Occipital lobe (tissue), 2 donors: ENCODE results near the gene LARP7. TPM values are rescaled to one million over a fixed set of nuclear protein-coding genes. Genes with fewer than 3 reads are reported as not detected.
"Not testable (repeated sequence)": the region's sequence is repeated elsewhere in the genome, so short reads cannot be mapped to it uniquely, and the experiment has no call there.

Experiments used
- DNase-seq: peaks from one replicate; lab custom pipeline; 2025; lab: John Stamatoyannopoulos, UW
- total RNA-seq: library from RNA; depleted of rRNA; stranded (reverse); fragments of >200 nt; gene quantifications from one replicate; pipeline ENCODE4 v1.2.3, GENCODE V29; 2014

The LARP7 gene
- total RNA-seq, 1 donor from 2014 or later: 26.0 TPM

DNA sequence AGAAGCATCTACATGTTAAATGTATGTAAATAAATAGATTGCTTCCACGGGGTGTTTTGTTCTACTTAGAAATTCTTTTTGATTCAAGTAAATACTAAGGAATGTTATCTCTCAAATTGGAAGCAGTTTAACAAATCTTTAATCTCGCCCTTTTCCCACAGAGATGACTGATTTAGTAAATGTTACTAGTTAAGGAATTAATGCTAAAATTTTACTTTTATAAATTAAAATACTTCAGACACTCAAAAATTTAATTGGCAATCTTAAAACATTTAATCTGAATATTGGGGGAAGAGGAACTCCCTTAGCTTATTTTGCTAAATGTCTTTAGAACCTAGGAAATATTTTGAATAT, 12.1 kb downstream of the LARP7 start:
- no peak for DNase-seq

GRCh38 chr4:112650332-112650731, 13.4 kb downstream of the LARP7 start:
- DNase-seq: no peak

- DNase-seq: no peak
Measured at GRCh38 chr4:112651641-112652040, 14.7 kb downstream of the LARP7 start.

DNA sequence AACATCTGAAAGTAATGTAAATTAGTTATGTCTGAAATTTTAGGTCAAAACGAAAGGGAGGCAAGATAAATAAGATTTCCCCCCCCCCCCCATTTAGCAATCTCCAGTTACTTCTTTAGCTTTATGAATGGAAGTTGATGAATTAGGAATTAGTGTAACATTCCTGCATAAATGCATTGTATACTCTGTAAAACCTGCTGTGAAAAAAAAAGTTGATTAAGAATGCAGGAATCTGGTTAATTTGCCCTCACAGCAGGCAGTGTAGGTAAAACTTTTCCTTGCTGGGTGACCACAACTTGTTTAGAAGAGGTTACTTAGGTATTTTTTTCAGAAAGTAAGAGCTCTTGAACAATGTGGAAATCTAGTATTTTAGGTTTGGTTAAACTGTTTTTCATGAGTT, 15.3 kb downstream of the LARP7 start:
- DNase-seq: no peak

- no peak for DNase-seq
Measured at GRCh38 chr4:112655270-112655669, 18.3 kb downstream of the LARP7 start.

GRCh38 chr4:112656115-112656514, 19.2 kb downstream of the LARP7 start:
- not testable (repeated sequence) for DNase-seq

DNA sequence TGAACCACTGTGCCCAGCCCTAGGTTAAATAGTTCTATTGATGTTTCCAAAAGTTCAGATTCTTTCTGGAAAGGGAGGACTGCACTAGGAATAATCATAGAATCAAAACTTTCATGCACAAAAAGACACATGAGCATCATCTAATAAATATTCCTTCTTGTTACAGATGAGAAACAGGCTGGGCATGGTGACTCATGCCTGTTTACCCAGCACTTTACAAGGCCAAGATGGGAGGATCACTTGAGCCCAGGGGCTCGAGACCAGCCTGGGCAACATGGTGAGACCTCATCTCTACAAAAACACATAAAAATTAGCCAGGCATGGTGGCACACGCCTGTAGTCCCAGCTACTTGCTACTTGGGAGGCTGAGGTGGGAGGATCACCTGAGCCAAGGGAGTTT, 27.7 kb downstream of the LARP7 start:
- no peak for DNase-seq

GRCh38 chr4:112668131-112668530, 31.2 kb downstream of the LARP7 start:
- DNase-seq: no peak

GRCh38 chr4:112673076-112673475, 36.1 kb downstream of the LARP7 start:
- DNase-seq: no peak

DNA sequence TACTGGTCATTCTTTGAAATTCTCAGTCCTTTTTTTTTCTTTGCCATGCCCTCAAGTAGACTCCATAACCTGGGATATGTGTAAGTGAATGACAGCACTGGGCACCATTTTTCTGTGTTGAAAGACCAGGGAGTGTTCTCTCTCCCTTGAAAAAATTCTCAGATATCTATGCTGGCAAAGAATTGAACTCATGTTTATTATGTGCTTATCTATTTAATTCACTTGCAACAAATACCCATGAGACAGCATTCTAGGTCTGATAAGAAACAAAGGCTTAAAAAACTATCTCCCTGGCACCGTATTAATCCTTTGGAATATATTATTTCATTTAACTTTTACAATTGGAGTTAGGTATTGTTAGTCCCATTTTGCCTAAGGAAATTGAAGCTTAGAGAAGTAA, 36.7 kb downstream of the LARP7 start:
- no peak for DNase-seq

- no peak for DNase-seq
Measured at GRCh38 chr4:112674376-112674775, 37.4 kb downstream of the LARP7 start.

- DNase-seq: no peak
Measured at GRCh38 chr4:112677519-112678091, 40.7 kb downstream of the LARP7 start.

DNA sequence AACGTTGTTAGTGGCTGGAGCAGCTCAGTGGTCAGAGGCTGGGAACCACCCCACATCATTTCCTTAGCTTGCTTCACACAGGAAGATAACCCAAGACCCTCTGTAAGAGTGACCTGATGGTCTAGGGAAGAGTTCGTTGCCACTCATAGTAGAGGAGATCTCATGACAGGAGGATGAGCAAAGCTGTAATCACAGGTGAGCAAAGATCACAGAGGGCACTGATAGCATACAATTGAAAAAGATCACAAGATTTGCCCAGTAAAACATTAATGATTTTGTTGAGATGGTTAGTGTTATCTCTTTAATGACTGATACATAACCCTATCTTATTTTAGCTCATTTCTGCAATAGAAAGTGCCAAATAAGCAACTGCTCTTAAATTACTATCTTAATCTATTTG, 44.1 kb downstream of the LARP7 start:
- no peak for DNase-seq

DNA sequence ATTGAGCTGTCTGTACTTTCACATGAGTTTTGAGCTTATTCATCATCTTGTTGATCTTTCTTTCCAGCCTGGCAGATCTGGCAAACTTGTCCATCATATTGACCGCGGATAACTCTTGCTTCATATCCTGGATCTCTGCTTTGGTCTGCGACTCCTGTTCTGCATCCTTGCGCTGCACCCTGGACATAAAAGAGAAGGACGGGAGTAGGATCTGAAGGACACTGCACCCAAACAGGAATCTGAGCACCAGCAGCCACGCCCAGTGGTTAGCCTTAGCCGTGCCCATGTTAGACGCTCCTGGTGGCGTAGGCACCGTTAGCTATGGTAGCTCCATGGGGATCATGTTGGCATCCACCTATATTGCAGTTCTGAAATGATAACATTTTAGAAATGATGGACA, 56.6 kb downstream of the LARP7 start:
- DNase-seq: no peak

GRCh38 chr4:112700679-112701078, 63.7 kb downstream of the LARP7 start:
- no peak for DNase-seq

DNA sequence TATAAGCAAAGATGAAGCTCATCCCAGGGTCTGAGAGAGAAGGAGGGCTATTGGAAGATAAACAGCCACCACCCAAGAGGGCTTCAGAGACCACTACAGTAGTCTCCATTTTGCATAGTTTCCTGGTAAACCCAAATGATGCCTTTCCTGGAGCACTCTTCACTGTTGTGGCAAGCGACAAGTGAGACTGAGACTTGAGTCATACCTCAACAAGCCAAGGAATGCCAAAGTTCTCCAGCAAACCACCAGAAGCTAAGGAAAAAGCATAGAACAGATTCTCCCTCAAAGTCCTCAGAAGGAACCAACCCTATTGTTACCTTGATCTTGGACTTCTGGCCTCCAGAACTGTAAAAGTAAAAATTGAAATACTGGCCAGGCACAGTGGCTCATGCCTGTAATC, 65.9 kb downstream of the LARP7 start:
- DNase-seq: no peak

DNA sequence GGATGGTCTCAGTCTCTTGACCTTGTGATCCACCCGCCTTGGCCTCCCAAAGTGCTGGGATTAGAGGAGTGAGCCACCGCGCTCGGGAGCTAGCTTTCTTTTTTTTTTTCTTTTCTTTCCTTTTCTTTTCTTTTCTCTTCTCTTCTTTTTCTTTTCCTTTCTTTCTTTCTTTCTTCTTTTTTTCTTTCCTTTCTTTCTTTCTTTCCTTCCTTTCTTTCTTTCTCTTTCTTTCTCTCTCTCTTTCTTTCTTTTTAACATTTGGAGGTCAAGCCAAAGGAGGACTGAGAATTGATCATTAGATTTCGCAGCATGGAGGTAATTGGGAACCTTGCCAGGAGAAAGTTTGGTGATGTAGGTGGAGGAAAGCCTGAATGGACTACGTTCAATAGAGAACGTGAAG, 67.4 kb downstream of the LARP7 start:
- DNase-seq: no peak

- peak; percentile 42 for DNase-seq
Measured at GRCh38 chr4:112704991-112705845, 68.3 kb downstream of the LARP7 start.

GRCh38 chr4:112705891-112706839, 69.2 kb downstream of the LARP7 start:
- DNase-seq: peak; percentile 44

- no peak for DNase-seq
Measured at GRCh38 chr4:112706840-112707207, 69.9 kb downstream of the LARP7 start.
